DOHH2 (cell line): ENCODE data around the gene FUNDC2.

Source experiments
- H3F3A ChIP-seq: fragments of 200-600 bp; sonication (generic), shearing (Covaris generic); 2 replicates; pipeline ENCODE4 v1.6.0; 2016; ENCODE audit warnings: antibody characterized with exemption, mild to moderate bottlenecking; ENCODE audit not compliant: control insufficient read depth, insufficient read depth
- H3K27ac ChIP-seq: fragments of 200-600 bp; sonication (generic); 2 replicates; pipeline ENCODE4 v1.5.1; 2014; ENCODE audit warnings: low read depth, mild to moderate bottlenecking, low read length, moderate library complexity
- H3K27me3 ChIP-seq: fragments of 200-600 bp; sonication (generic); 2 replicates; pipeline ENCODE4 v1.6.1; 2014; ENCODE audit warnings: mild to moderate bottlenecking, low read length, mixed read lengths; ENCODE audit not compliant: control insufficient read depth
- H3K36me3 ChIP-seq: fragments of 200-600 bp; sonication (generic); 2 replicates; pipeline ENCODE4 v1.6.1; 2014; ENCODE audit warnings: mild to moderate bottlenecking, low read length, moderate library complexity, mixed read lengths; ENCODE audit not compliant: control insufficient read depth
- H3K4me1 ChIP-seq: fragments of 200-600 bp; sonication (generic); 2 replicates; pipeline ENCODE4 v1.6.1; 2014; ENCODE audit warnings: mild to moderate bottlenecking, low read length, mixed read lengths; ENCODE audit not compliant: control insufficient read depth
- H3K4me2 ChIP-seq: fragments of 200-600 bp; sonication (generic); 2 replicates; pipeline ENCODE4 v1.6.0; 2014; ENCODE audit warnings: mild to moderate bottlenecking, low read length, moderate library complexity
- H3K4me3 ChIP-seq: fragments of 200-600 bp; sonication (generic); 2 replicates; pipeline ENCODE4 v1.5.1; 2014; ENCODE audit warnings: mild to moderate bottlenecking, low read length, mixed read lengths
- H3K79me2 ChIP-seq: fragments of 200-600 bp; sonication (generic); 2 replicates; pipeline ENCODE4 v1.6.1; 2014; ENCODE audit warnings: mild to moderate bottlenecking, low read length, mixed read lengths; ENCODE audit not compliant: control insufficient read depth
- H3K9me2 ChIP-seq: fragments of 200-600 bp; sonication (generic); replicated peaks from 2 replicates; pipeline ENCODE4 v1.6.1; 2014; ENCODE audit warnings: mild to moderate bottlenecking, low read length, mixed read lengths; ENCODE audit not compliant: control insufficient read depth
- H3K9me3 ChIP-seq: fragments of 200-600 bp; sonication (generic); 2 replicates; pipeline ENCODE4 v1.6.1; 2014; ENCODE audit warnings: antibody characterized with exemption, low read length, mixed read lengths; ENCODE audit not compliant: control insufficient read depth, insufficient read depth
- H4K20me1 ChIP-seq: fragments of 200-600 bp; sonication (generic); 2 replicates; pipeline ENCODE4 v1.6.0; 2014; ENCODE audit warnings: low read depth, mild to moderate bottlenecking, antibody characterized with exemption, low read length, moderate library complexity; ENCODE audit not compliant: control insufficient read depth, insufficient read depth
- CTCF ChIP-seq: fragments of 200-600 bp; sonication (generic); IDR thresholded peaks from one replicate; pipeline ENCODE4 v1.5.1; 2014; ENCODE audit warnings: antibody characterized with exemption, mild to moderate bottlenecking, low read depth, low read length; ENCODE audit not compliant: poor library complexity, severe bottlenecking
- EZH2phosphoT487 ChIP-seq: fragments of 200-600 bp; sonication (generic); IDR thresholded peaks from 2 replicates; pipeline ENCODE4 v1.6.1; 2017; ENCODE audit warnings: borderline replicate concordance, mild to moderate bottlenecking, antibody characterized with exemption, low read length, moderate library complexity, mixed read lengths

Gene FUNDC2

DNA sequence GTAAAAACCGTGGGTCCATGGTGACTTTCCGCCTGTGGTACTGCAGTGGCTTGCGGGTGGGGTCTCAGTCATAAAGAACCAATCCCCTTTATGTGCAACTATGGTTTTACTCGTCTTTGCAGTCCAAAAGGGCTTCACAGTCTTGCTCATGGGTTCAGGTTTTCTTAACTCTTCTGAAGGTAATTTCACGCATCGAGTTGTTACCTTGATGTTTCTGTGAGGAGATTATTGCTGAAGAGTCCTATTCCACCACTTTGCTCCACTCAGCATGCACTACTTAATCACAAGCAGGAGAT, 45.6 kb upstream of the FUNDC2 start:
- Histone ChIP-seq H3K36me3 (no peaks in the 10 kb centered on the region), H3K27me3 (no peaks in the 10 kb centered on the region), H3F3A (no peaks in the 10 kb centered on the region), H3K79me2 (no peaks in the 10 kb centered on the region), H3K9me2 (no peaks in the 10 kb centered on the region), H3K9me3 (no peaks in the 10 kb centered on the region), H3K4me1 (no peaks in the 10 kb centered on the region; the same call in 1 of the 2 replicates), H3K27ac (no peak overlapping the region), H4K20me1 (no peaks in the 10 kb centered on the region), H3K4me2 (peak overlapping the region; percentile 41), H3K4me3 (no peak overlapping the region)
- TF ChIP-seq CTCF (no peak), EZH2phosphoT487 (no peak)

DNA sequence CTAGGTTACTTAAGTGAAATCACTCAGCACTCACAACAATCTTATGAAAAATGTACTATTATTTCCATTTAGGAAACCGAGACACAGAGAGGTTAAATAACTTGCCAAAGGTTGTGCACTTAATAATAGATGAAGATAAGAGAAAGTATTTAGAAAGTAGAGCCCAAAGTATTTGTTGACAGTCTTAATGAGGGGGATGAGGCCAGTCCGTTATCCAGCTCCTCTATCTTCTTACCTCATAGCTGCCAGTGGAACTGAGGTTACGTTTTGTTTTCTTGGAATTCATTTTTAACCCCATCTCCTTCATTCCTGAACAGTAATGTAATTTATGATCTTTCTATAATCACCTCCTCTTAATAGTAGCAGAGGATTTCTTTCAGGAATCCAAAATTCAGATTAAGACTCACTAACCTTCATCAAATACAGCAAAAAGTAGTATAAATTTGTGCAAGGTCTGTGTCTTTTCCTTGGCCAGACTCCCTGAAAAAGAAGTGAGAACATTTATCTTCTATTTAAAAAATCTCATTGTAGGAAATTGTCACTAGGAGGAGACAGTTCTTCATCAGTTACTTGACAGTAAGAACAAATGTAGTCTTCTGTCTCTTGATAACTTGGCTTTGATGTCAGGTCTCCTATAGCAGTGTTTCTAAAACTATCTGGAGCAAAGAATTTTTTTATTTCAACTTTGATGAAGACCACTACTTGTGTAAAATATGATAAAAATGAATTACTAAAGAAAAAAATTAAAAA, 39.6 kb upstream of the FUNDC2 start:
- no peaks in the 10 kb centered on the region for H3K79me2 ChIP-seq
- H3K27ac ChIP-seq: no peak overlapping the region
- no peak overlapping the region for H3K4me2 ChIP-seq
- TF ChIP-seq EZH2phosphoT487: no peak
- TF ChIP-seq CTCF: no peak
- H3K36me3 ChIP-seq: no peaks in the 10 kb centered on the region
- H3F3A ChIP-seq: no peaks in the 10 kb centered on the region
- no peak overlapping the region for H3K4me3 ChIP-seq
- no peaks in the 10 kb centered on the region for H4K20me1 ChIP-seq
- H3K4me1 ChIP-seq: no peaks in the 10 kb centered on the region
- H3K9me2 ChIP-seq: no peaks in the 10 kb centered on the region
- no peaks in the 10 kb centered on the region for H3K9me3 ChIP-seq
- no peaks in the 10 kb centered on the region for H3K27me3 ChIP-seq

DNA sequence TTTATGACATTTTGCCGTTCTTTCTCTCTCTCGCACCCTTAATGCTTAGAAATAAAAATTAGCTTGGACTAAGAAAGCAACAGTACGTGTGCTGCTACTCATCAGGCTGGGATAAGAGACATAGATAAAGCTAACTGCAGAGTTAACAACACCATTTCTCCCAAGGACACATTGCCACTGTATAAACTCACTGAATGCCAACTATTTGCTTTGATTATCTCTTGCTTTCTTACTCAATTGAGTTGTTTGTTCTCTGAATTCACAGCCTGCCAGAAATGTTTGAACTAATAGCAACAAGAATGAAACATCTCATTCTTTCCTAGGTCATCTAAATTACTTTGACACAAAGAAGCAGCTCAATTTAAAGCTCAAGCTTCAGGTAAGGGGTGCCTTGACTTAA, 38.7 kb upstream of the FUNDC2 start:
- no peak overlapping the region for H3K4me2 ChIP-seq
- no peaks in the 10 kb centered on the region for H3K4me1 ChIP-seq
- H3F3A ChIP-seq: no peaks in the 10 kb centered on the region
- H3K9me3 ChIP-seq: no peaks in the 10 kb centered on the region
- no peaks in the 10 kb centered on the region for H3K27me3 ChIP-seq
- H3K79me2 ChIP-seq: no peaks in the 10 kb centered on the region
- H3K9me2 ChIP-seq: no peaks in the 10 kb centered on the region
- TF ChIP-seq EZH2phosphoT487: no peak
- TF ChIP-seq CTCF: no peak
- no peaks in the 10 kb centered on the region for H4K20me1 ChIP-seq
- no peaks in the 10 kb centered on the region for H3K36me3 ChIP-seq
- no peak overlapping the region for H3K27ac ChIP-seq
- no peak overlapping the region for H3K4me3 ChIP-seq

GRCh38 chrX:154988719-154989118, 37.9 kb upstream of the FUNDC2 start:
- no peaks in the 10 kb centered on the region for H3K27me3 ChIP-seq
- H3K4me1 ChIP-seq: no peaks in the 10 kb centered on the region
- H3K36me3 ChIP-seq: no peaks in the 10 kb centered on the region
- no peak overlapping the region for H3K27ac ChIP-seq
- TF ChIP-seq EZH2phosphoT487 (no peak), CTCF (no peak)
- H3K9me2 ChIP-seq: no peaks in the 10 kb centered on the region
- H3K9me3 ChIP-seq: no peaks in the 10 kb centered on the region
- H3F3A ChIP-seq: no peaks in the 10 kb centered on the region
- no peaks in the 10 kb centered on the region for H4K20me1 ChIP-seq
- no peak overlapping the region for H3K4me3 ChIP-seq
- no peak overlapping the region for H3K4me2 ChIP-seq
- no peaks in the 10 kb centered on the region for H3K79me2 ChIP-seq
